Pancreas (tissue), 10 donors: ENCODE results near the gene RAET1G. TPM values are rescaled to one million over a fixed set of nuclear protein-coding genes. Genes with fewer than 3 reads are reported as not detected.

ENCODE experiments used
- ATAC-seq, 4 donors: fragments of 200-7000 bp; cut with Tn5 transposase; one replicate each; pipeline versions ENCODE4 v1.8.0 to v1.9.1; 2020; ENCODE audit warnings: mild to moderate bottlenecking in 4 of 4, moderate library complexity in 4 of 4
- DNase-seq, 6 donors: peaks; one replicate each; pipeline ENCODE4 v3.0.0-alpha.2; 2020
- FAIRE-seq: peaks from 2 replicates; lab custom pipeline; 2012; peaks lifted over from hg19 to GRCh38; lab: Jason Lieb, UNC
- H3K27ac ChIP-seq, 4 donors: fragments of 200-600 bp; sonication (generic); 1 replicate in 3 of 4; 2 replicates in 1 of 4; pipeline versions ENCODE4 v1.5.0 to v1.8.0; 2020
- H3K27me3 ChIP-seq, 4 donors: fragments of 200-600 bp; one replicate each; pipeline ENCODE4 v1.8.0; 2021
- H3K36me3 ChIP-seq, 3 donors: fragments of 200-600 bp; sonication (generic) in 1 of 3; one replicate each; pipeline versions ENCODE4 v1.5.0 to v1.8.0; 2020 to 2021
- H3K4me1 ChIP-seq, 3 donors: fragments of 200-600 bp; one replicate each; pipeline ENCODE4 v1.8.0; 2021
- H3K4me3 ChIP-seq, 4 donors: fragments of 200-600 bp; sonication (generic) in 2 of 4; one replicate each; pipeline versions ENCODE4 v1.5.0 to v1.8.0; 2020 to 2021
- H3K9me3 ChIP-seq, 4 donors: fragments of 200-600 bp; one replicate each; pipeline ENCODE4 v1.8.0; 2021
- CTCF ChIP-seq, 4 donors: fragments of 200-600 bp; sonication (generic) in 3 of 4; IDR thresholded peaks; one replicate each; pipeline versions ENCODE4 v1.5.0 to v1.8.0; 2021; ENCODE audit warnings: antibody characterized with exemption in 4 of 4
- WGBS, 2 donors: extraction: QIAGEN DNeasy Blood & Tissue Kit; methylation state at CpG; one replicate each; pipeline ENCODE4 v1.1.7; 2013; 5-methylcytosine and 5-hydroxymethylcytosine counted together
- intact Hi-C, 3 donors: fragments of 100-400 bp; cut with DNase I; formaldehyde crosslinking; loops; one replicate each; pipeline versions ENCODE4 v1.11.1 to v1.14.2; 2022
- polyA plus RNA-seq, 2 donors: library from polyadenylated mRNA; stranded (reverse); fragments of 200-250 nt; gene quantifications; one replicate each; pipeline ENCODE4 v1.2.3, GENCODE V29; 2013
- total RNA-seq, 6 donors: library from RNA; stranded (reverse); fragmentation: NEBNext Ultra II Directional in 4 of 6; extraction: Animal tissue kit (Norgen Biotek cat#: 25700) in 4 of 6; gene quantifications; one replicate each; pipeline versions ENCODE4 v1.2.1 to v1.2.4, GENCODE V29; 2021 to 2023
- donor health status: healthy with polysubstance abuse.
- donor health status: DM: no; HTN: no; CAD: no; lungs with moderate emphysema.
- donor health status: DM: no; HTN: no; CAD: no.
- donor health status: control.
- donor health status: control.
- donor health status: Bipolar disorder and iron deficiency.
- donor health status: DM: yes; HTN: yes; CAD: no.
- donor health status: DM: no; HTN: no; CAD: no.
- donor health status: DM: no; HTN: no; CAD: no.
- donor health status: DM: yes; HTN: yes; CAD: no.

RAET1G gene
- total and polyA plus RNA-seq, 8 donors, result 0.30 to 0.31 TPM; not detected in 6

- peak in 1 of 4 donors; percentile 52 for ATAC-seq
- intact Hi-C loops, result no loop called here
- Histone ChIP-seq H3K36me3 (no peaks in the 10 kb centered on the region), H3K4me1 (no peaks in the 10 kb centered on the region), H3K27me3 (no peaks in the 10 kb centered on the region), H3K27ac (no peak overlapping the region), H3K4me3 (no peak overlapping the region), H3K9me3 (no peaks in the 10 kb centered on the region)
- no peak for TF ChIP-seq CTCF (IDR thresholded peaks at IDR 0.05)
- 64 to 69% methylated on average over 5 of the region's 5 CpGs for WGBS, 2 donors
- no peak for DNase-seq
- no peak for FAIRE-seq
These were observed 18.8 kb downstream of the RAET1G start for GRCh38 chr6:149903938-149904611.

- Histone ChIP-seq H3K4me1 (no peaks in the 10 kb centered on the region), H3K9me3 (no peaks in the 10 kb centered on the region), H3K4me3 (no peak overlapping the region), H3K27ac (no peak overlapping the region), H3K36me3 (no peaks in the 10 kb centered on the region), H3K27me3 (no peaks in the 10 kb centered on the region)
- 82 to 83% methylated on average over 6 of the region's 6 CpGs for WGBS, 2 donors
- no peak for DNase-seq
- intact Hi-C loops, result no loop called here
- FAIRE-seq, result no peak
- no peak for ATAC-seq
- TF ChIP-seq CTCF (IDR thresholded peaks at IDR 0.05), result no peak
These were observed 21.3 kb downstream of the RAET1G start for GRCh38 chr6:149901444-149902140.

GRCh38 chr6:149900620-149901443, 22.1 kb downstream of the RAET1G start:
- Histone ChIP-seq H3K4me1 (peaks cover 0 to under 1% (median 0%) of the 10 kb centered on the region in 3 donors), H3K9me3 (no peaks in the 10 kb centered on the region), H3K4me3 (no peak overlapping the region), H3K27ac (no peak overlapping the region), H3K27me3 (no peaks in the 10 kb centered on the region), H3K36me3 (no peaks in the 10 kb centered on the region)
- DNase-seq (no peak), ATAC-seq (no peak), FAIRE-seq (no peak)
- WGBS, 2 donors, result 79 to 82% methylated on average over 11 of the region's 11 CpGs
- intact Hi-C loops, result no loop called here
- no peak for TF ChIP-seq CTCF (IDR thresholded peaks at IDR 0.05)

- Histone ChIP-seq H3K27ac (no peak overlapping the region), H3K9me3 (no peaks in the 10 kb centered on the region), H3K4me1 (peaks cover under 1 to 6% (median 5%) of the 10 kb centered on the region in 3 donors), H3K36me3 (no peaks in the 10 kb centered on the region), H3K27me3 (no peaks in the 10 kb centered on the region), H3K4me3 (no peak overlapping the region)
- no peak for ATAC-seq
- FAIRE-seq, result no peak
- DNase-seq, result no peak
- no peak for TF ChIP-seq CTCF (IDR thresholded peaks at IDR 0.05)
- WGBS, 2 donors, result 82 to 84% methylated on average over 7 of the region's 7 CpGs
- intact Hi-C loops, result no loop called here
These were observed 22.8 kb downstream of the RAET1G start for GRCh38 chr6:149899926-149900619.
